Gastrocnemius medialis (tissue), 4 donors: ENCODE data around the gene PRM2. TPM values are rescaled to one million over a fixed set of nuclear protein-coding genes. Genes with fewer than 3 reads are reported as not detected.
"Not testable (repeated sequence)": the region's sequence is repeated elsewhere in the genome, so short reads cannot be mapped to it uniquely, and the experiment has no call there.

ENCODE experiments used
- ATAC-seq, 2 donors: fragments of 150-250 bp; one replicate each; pipeline ENCODE4 v1.9.1; 2016
- DNase-seq, 2 donors: peaks; one replicate each; pipeline ENCODE4 v3.0.0-alpha.2; 2019
- H3K27ac ChIP-seq, 4 donors: fragments of 200-600 bp; sonication (generic); 1 replicate in 1 of 4; 2 replicates in 3 of 4; pipeline ENCODE4 v1.5.1; 2016 to 2018; ENCODE audit warnings: mild to moderate bottlenecking in 2 of 4, moderate library complexity in 1 of 4
- H3K27me3 ChIP-seq, 3 donors: fragments of 200-600 bp; sonication (generic) in 2 of 3; 1 replicate in 1 of 3; 2 replicates in 2 of 3; pipeline versions ENCODE4 v1.5.1 to v1.6.0; 2016 to 2019; ENCODE audit warnings: mild to moderate bottlenecking in 1 of 3, moderate library complexity in 1 of 3
- H3K36me3 ChIP-seq, 2 donors: fragments of 200-600 bp; sonication (generic) in 1 of 2; one replicate each; pipeline ENCODE4 v1.5.1; 2017 to 2018
- H3K4me1 ChIP-seq, 2 donors: fragments of 200-600 bp; sonication (generic) in 1 of 2; one replicate each; pipeline ENCODE4 v1.5.1; 2016 to 2017; ENCODE audit warnings: mild to moderate bottlenecking in 2 of 2
- H3K4me3 ChIP-seq, 4 donors: fragments of 200-600 bp; sonication (generic) in 3 of 4; 1 replicate in 1 of 4; 2 replicates in 3 of 4; pipeline ENCODE4 v1.5.1; 2016 to 2019; ENCODE audit warnings: mild to moderate bottlenecking in 2 of 4
- H3K9me3 ChIP-seq, 3 donors: fragments of 200-600 bp; sonication (generic) in 2 of 3; 1 replicate in 1 of 3; 2 replicates in 2 of 3; pipeline ENCODE4 v1.5.1; 2016 to 2019
- CTCF ChIP-seq, 5 experiments: fragments of 450-650 bp in 3 of 5; fragments of 200-600 bp in 2 of 5; sonication (generic) in 2 of 5; IDR thresholded peaks in 4 of 5; conservative IDR thresholded peaks in 1 of 5; 1 replicate in 4 of 5; 2 replicates in 1 of 5; pipeline ENCODE4 v1.5.1; 2016 to 2019; ENCODE audit warnings: antibody characterized with exemption in 5 of 5, mild to moderate bottlenecking in 3 of 5, moderate library complexity in 3 of 5
- POLR2A ChIP-seq, 2 donors: fragments of 450-650 bp; IDR thresholded peaks; one replicate each; pipeline ENCODE4 v1.6.1; 2017; ENCODE audit warnings: antibody characterized with exemption in 2 of 2, mild to moderate bottlenecking in 2 of 2, moderate library complexity in 2 of 2
- in situ Hi-C, 4 donors: fragments of 200-750 bp; cut with MboI; loops; one replicate each; pipeline versions ENCODE4 v1.15.0 to v1.8.0; 2017; ENCODE audit warnings: low sequenced_read_pairs in 4 of 4
- intact Hi-C: fragments of 100-400 bp; cut with DNase I; formaldehyde crosslinking; loops from one replicate; pipeline ENCODE4 v1.15.1; 2023; ENCODE audit warnings: low total_unique reads
- total RNA-seq, 4 donors: library from RNA; depleted of rRNA; stranded (reverse); fragments of >200 nt; gene quantifications; one replicate each; pipeline versions ENCODE4 v1.1.0 to v1.2.3, GENCODE V29; 2016

The PRM2 gene
- total RNA-seq, 4 donors from 2014 or later, result not detected

- Histone ChIP-seq H3K27me3 (no peaks in the 10 kb centered on the region), H3K9me3 (no peaks in the 10 kb centered on the region), H3K27ac (no peak overlapping the region), H3K36me3 (no peaks in the 10 kb centered on the region), H3K4me3 (no peak overlapping the region), H3K4me1 (no peaks in the 10 kb centered on the region)
- TF ChIP-seq CTCF (IDR thresholded peaks at IDR 0.05 in 4 of 5, conservative IDR thresholded peaks at IDR 0.05 in 1 of 5) (no peak), POLR2A (IDR thresholded peaks at IDR 0.05) (no peak)
- in situ Hi-C loops (no loop called here), intact Hi-C loops (no loop called here)
- ATAC-seq (no peak), DNase-seq (no peak)
These were observed 14.9 kb upstream of the PRM2 start for GRCh38 chr16:11291091-11291703.

GRCh38 chr16:11290102-11290893, 14.0 kb upstream of the PRM2 start:
- H3K27me3 ChIP-seq, result no peaks in the 10 kb centered on the region
- H3K4me1 ChIP-seq, result no peaks in the 10 kb centered on the region
- DNase-seq, result no peak
- no peaks in the 10 kb centered on the region for H3K9me3 ChIP-seq
- H3K27ac ChIP-seq, result no peak overlapping the region
- no peak overlapping the region for H3K4me3 ChIP-seq
- intact Hi-C loops, result no loop called here
- in situ Hi-C loops, result no loop called here
- TF ChIP-seq CTCF (IDR thresholded peaks at IDR 0.05 in 4 of 5, conservative IDR thresholded peaks at IDR 0.05 in 1 of 5), result no peak
- no peak for TF ChIP-seq POLR2A (IDR thresholded peaks at IDR 0.05)
- ATAC-seq, result no peak
- no peaks in the 10 kb centered on the region for H3K36me3 ChIP-seq

DNA sequence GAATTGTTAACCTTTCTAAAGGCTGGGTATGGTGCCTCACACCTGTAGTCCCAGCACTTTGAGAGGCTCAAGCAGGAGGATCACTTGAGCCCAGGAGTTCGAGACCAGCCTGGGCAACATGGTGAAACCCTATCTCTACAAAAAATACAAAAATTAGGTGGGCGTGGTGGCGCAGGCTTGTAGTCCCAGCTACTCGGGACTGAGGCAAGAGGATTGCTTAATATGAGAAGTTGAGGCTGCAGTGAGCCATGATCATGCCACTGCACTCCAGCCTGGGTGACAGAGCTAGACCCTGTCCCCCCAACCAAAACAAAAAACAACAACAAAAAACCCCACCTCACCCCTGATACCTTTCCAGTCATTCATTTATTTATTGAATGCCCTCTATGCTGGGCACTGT, 13.4 kb upstream of the PRM2 start:
- H3K4me1 ChIP-seq, H3K9me3 ChIP-seq, H3K4me3 ChIP-seq, H3K27me3 ChIP-seq, H3K27ac ChIP-seq, in situ Hi-C loops, DNase-seq, intact Hi-C loops, H3K36me3 ChIP-seq, ATAC-seq: not testable (repeated sequence)

DNA sequence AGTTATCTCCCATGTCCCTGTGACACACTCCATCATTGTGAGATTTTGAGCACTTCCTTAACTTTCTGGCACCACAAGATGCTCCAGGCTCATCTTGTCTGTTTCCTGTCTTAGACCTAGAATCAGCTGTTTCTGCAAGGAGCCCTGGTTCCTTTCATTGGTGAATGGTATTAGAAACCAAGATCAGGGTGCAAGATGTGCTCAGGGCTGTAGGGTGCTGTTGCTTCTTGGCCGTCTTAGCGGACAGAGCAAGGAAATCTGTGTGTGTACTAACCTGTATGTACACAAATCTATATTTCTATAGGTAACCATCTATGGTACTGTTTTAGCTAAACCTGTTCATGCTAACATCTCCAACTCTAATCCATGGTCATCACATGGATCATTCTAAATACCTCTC, 12.9 kb upstream of the PRM2 start:
- DNase-seq (no peak), ATAC-seq (no peak)
- Histone ChIP-seq H3K9me3 (no peaks in the 10 kb centered on the region), H3K27ac (no peak overlapping the region), H3K4me1 (no peaks in the 10 kb centered on the region), H3K36me3 (no peaks in the 10 kb centered on the region), H3K4me3 (no peak overlapping the region), H3K27me3 (no peaks in the 10 kb centered on the region)
- no peak for TF ChIP-seq POLR2A (IDR thresholded peaks at IDR 0.05)
- no peak for TF ChIP-seq CTCF (IDR thresholded peaks at IDR 0.05 in 4 of 5, conservative IDR thresholded peaks at IDR 0.05 in 1 of 5)
- intact Hi-C loops (no loop called here), in situ Hi-C loops (no loop called here)

DNA sequence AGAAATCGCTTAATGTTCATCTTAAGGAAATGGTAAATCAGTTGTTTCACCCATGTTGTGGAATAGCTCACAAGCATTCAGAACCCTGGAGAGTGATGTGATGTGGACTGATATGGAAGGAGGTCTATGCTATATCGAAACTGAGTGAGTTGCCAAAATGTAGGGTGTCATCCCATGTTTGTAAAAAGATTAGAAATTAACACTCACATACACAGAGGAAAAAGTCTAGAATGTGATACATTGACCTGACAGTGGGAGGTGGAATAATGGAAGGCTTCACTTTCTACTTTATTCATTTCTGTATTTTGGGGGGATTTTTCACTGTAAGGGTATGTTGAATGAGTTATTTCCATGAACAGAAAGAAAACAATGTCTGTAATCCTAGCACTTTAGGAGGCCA, 9.6 kb upstream of the PRM2 start:
- Histone ChIP-seq H3K4me3 (no peak overlapping the region), H3K27ac (no peak overlapping the region), H3K36me3 (no peaks in the 10 kb centered on the region), H3K9me3 (no peaks in the 10 kb centered on the region), H3K27me3 (no peaks in the 10 kb centered on the region), H3K4me1 (no peaks in the 10 kb centered on the region)
- intact Hi-C loops (no loop called here), in situ Hi-C loops (no loop called here)
- no peak for DNase-seq
- no peak for TF ChIP-seq POLR2A (IDR thresholded peaks at IDR 0.05)
- TF ChIP-seq CTCF (IDR thresholded peaks at IDR 0.05 in 4 of 5, conservative IDR thresholded peaks at IDR 0.05 in 1 of 5), result no peak
- no peak for ATAC-seq
